ENCODE measurements around the gene CPB2.

Gene CPB2

GRCh38 chr13:46113596-46113995, 8.8 kb upstream of the CPB2 start:
- TF ChIP-seq TCF12 (IDR thresholded peaks at IDR 0.05; ENCODE audit: low read depth) (no peak), EGR1 (IDR thresholded peaks at IDR 0.05) (no peak), TEAD4 (IDR thresholded peaks at IDR 0.05) (no peak)

GRCh38 chr13:46111151-46111550, 6.3 kb upstream of the CPB2 start:
- TF ChIP-seq TCF12 (IDR thresholded peaks at IDR 0.05; ENCODE audit: low read depth) = no peak
- TF ChIP-seq YY1 (IDR thresholded peaks at IDR 0.05; ENCODE audit: low read depth) = no peak
- no peak for TF ChIP-seq CEBPB (IDR thresholded peaks at IDR 0.05)

DNA sequence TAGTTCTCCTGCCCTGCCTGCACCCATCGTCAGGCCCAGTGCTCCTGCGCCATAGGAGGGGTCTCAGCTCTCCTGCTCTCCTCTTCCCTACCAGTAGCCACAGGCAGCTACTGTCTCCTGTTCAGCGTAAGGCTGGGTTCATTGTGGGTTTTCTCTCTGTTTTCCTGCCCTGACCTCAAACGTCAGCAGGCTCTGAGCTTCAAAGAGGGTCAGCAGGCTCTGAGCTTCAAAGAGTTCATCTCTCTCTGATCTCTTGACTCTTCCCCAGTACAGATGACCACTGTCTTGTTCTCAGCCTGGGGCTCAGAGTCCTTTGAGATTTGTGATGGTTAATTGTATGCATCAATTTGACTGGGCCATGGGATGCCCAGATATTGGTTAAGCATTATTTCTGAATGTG, 4.6 kb upstream of the CPB2 start:
- no peak for TF ChIP-seq TAF1 (IDR thresholded peaks at IDR 0.05; ENCODE audit: low read depth)
- TF ChIP-seq EGR1 (IDR thresholded peaks at IDR 0.05) = no peak
- TF ChIP-seq YY1 (IDR thresholded peaks at IDR 0.05; ENCODE audit: low read depth) = no peak
- no peak for TF ChIP-seq REST (IDR thresholded peaks at IDR 0.05; ENCODE audit: low read depth)
- TF ChIP-seq NFIC (IDR thresholded peaks at IDR 0.05) = no peak
- TF ChIP-seq USF1 (IDR thresholded peaks at IDR 0.05) = no peak
- no peak for TF ChIP-seq TEAD4 (IDR thresholded peaks at IDR 0.05)
- TF ChIP-seq FOXM1 (IDR thresholded peaks at IDR 0.05; ENCODE audit: borderline replicate concordance, low read depth) = no peak
- TF ChIP-seq TCF12 (IDR thresholded peaks at IDR 0.05; ENCODE audit: low read depth) = no peak
- no peak for TF ChIP-seq CEBPB (IDR thresholded peaks at IDR 0.05)
- no peak for TF ChIP-seq ZBTB7A (IDR thresholded peaks at IDR 0.05; ENCODE audit: low read depth)
- TF ChIP-seq RAD21 (IDR thresholded peaks at IDR 0.05; ENCODE audit: low read depth) = no peak
- TF ChIP-seq EP300 (IDR thresholded peaks at IDR 0.05; ENCODE audit: borderline replicate concordance) = no peak

DNA sequence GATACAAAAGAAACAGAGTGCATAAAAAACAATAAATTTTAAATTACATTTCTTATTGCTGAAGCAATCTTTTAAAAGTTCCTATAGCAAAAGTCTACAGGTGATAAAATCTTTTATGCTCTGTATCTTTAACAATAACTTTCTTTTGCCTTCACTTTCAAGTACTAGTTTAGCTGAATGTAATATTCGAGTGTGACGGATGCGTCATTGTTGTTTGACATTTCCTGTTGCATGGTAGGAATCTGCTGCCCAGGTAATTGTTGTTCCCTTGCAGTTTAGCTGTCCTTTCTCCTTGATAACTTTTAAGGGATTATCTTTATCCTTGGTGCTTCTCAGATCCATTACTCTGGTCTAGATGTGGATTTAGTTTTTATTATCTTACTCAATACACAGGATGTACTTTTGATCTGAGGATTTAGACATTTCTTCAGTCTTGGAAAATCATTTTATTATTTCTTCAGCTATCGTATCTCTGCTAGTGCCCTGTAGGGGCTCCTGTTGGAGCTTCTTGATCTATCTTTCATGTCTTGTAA, 2.1 kb upstream of the CPB2 start:
- TF ChIP-seq REST (IDR thresholded peaks at IDR 0.05; ENCODE audit: low read depth) = no peak
- no peak for TF ChIP-seq NFIC (IDR thresholded peaks at IDR 0.05)
- no peak for TF ChIP-seq EGR1 (IDR thresholded peaks at IDR 0.05)
- no peak for TF ChIP-seq ZBTB7A (IDR thresholded peaks at IDR 0.05; ENCODE audit: low read depth)
- TF ChIP-seq RAD21 (IDR thresholded peaks at IDR 0.05; ENCODE audit: low read depth) = no peak
- no peak for TF ChIP-seq TAF1 (IDR thresholded peaks at IDR 0.05; ENCODE audit: low read depth)
- TF ChIP-seq EP300 (IDR thresholded peaks at IDR 0.05; ENCODE audit: borderline replicate concordance) = no peak

GRCh38 chr13:46103037-46103436, 1.8 kb downstream of the CPB2 start:
- TF ChIP-seq YY1 (IDR thresholded peaks at IDR 0.05; ENCODE audit: low read depth) = no peak
- no peak for TF ChIP-seq CEBPB (IDR thresholded peaks at IDR 0.05)
- TF ChIP-seq REST (IDR thresholded peaks at IDR 0.05; ENCODE audit: low read depth) = no peak
- TF ChIP-seq EGR1 (IDR thresholded peaks at IDR 0.05) = no peak
- no peak for TF ChIP-seq EP300 (IDR thresholded peaks at IDR 0.05; ENCODE audit: borderline replicate concordance)
- no peak for TF ChIP-seq TEAD4 (IDR thresholded peaks at IDR 0.05)

DNA sequence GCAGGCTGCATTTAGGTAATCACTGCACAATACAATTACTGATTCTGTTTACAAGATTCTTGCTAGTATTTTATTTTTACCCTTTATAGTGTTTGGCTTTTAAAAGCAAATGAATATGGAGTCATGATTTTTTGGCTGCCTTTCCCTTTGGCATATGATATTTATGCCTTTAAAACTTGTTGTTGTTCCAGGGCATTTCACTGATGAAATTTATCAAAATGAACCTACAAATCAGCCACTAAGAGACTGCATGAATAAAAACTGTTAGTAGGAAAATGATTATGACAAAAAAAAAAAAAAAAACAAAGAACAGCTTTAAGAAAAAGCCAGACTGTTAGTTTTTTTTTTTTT, 2.6 kb downstream of the CPB2 start:
- TF ChIP-seq EGR1 (IDR thresholded peaks at IDR 0.05) = no peak
- TF ChIP-seq FOXM1 (IDR thresholded peaks at IDR 0.05; ENCODE audit: borderline replicate concordance, low read depth) = no peak
- TF ChIP-seq USF1 (IDR thresholded peaks at IDR 0.05) = no peak
- no peak for TF ChIP-seq REST (IDR thresholded peaks at IDR 0.05; ENCODE audit: low read depth)
- no peak for TF ChIP-seq ZBTB7A (IDR thresholded peaks at IDR 0.05; ENCODE audit: low read depth)
- no peak for TF ChIP-seq RAD21 (IDR thresholded peaks at IDR 0.05; ENCODE audit: low read depth)
- TF ChIP-seq TAF1 (IDR thresholded peaks at IDR 0.05; ENCODE audit: low read depth) = no peak
- TF ChIP-seq NFIC (IDR thresholded peaks at IDR 0.05) = no peak
- no peak for TF ChIP-seq CREB1 (IDR thresholded peaks at IDR 0.05; ENCODE audit: low read depth)

Measured in Ishikawa (cell line).